HG03064 (cell line): ENCODE data around the gene DCTPP1.
"Not testable (repeated sequence)": the region's sequence is repeated elsewhere in the genome, so short reads cannot be mapped to it uniquely, and the experiment has no call there.

Experiments
- ATAC-seq: cut with Tn5 transposase; IDR thresholded peaks from one replicate; pipeline ENCODE4 v1.9.1; 2021; ENCODE audit warnings: low read depth; ENCODE audit not compliant: unreplicated experiment

DCTPP1 gene

GRCh38 chr16:30416047-30416603 lies 13.7 kb downstream of the DCTPP1 start:
- no peak for ATAC-seq

GRCh38 chr16:30414159-30414558 lies 15.7 kb downstream of the DCTPP1 start:
- ATAC-seq: no peak

GRCh38 chr16:30413112-30413806 lies 16.6 kb downstream of the DCTPP1 start:
- ATAC-seq: no peak

- no peak for ATAC-seq
These were observed 20.4 kb downstream of the DCTPP1 start for GRCh38 chr16:30409125-30410060.

GRCh38 chr16:30407804-30408534 lies 21.9 kb downstream of the DCTPP1 start:
- no peak for ATAC-seq

GRCh38 chr16:30407102-30407803 lies 22.6 kb downstream of the DCTPP1 start, which contains the start of gene ZNF771:
TSS of gene ZNF771 (plus strand) at chr16:30407606. CDS start at chr16:30408054, 448 bp downstream.
- peak; percentile 84 for ATAC-seq

- ATAC-seq: no peak
These were observed 23.1 kb downstream of the DCTPP1 start for GRCh38 chr16:30406795-30407101.

- no peak for ATAC-seq
These were observed 27.9 kb downstream of the DCTPP1 start for GRCh38 chr16:30401768-30402425.

- no peak for ATAC-seq
These were observed 30.2 kb downstream of the DCTPP1 start for GRCh38 chr16:30399435-30400186.

GRCh38 chr16:30398661-30399434 lies 31.0 kb downstream of the DCTPP1 start:
- no peak for ATAC-seq

GRCh38 chr16:30397776-30398660 lies 31.8 kb downstream of the DCTPP1 start:
- no peak for ATAC-seq

- ATAC-seq: no peak
These were observed 32.8 kb downstream of the DCTPP1 start for GRCh38 chr16:30397056-30397455.

- ATAC-seq: not testable (repeated sequence)
These were observed 33.2 kb downstream of the DCTPP1 start for GRCh38 chr16:30396627-30397026.

GRCh38 chr16:30395992-30396585 lies 33.7 kb downstream of the DCTPP1 start:
- no peak for ATAC-seq

- peak; percentile 49 for ATAC-seq
These were observed 34.5 kb downstream of the DCTPP1 start, which contains the start of gene ZNF48 for GRCh38 chr16:30395155-30395991. TSS of gene ZNF48 (plus strand) at chr16:30395420. CDS start at chr16:30395795, 375 bp downstream.
